ENCODE measurements around the gene KLF2.

DNA sequence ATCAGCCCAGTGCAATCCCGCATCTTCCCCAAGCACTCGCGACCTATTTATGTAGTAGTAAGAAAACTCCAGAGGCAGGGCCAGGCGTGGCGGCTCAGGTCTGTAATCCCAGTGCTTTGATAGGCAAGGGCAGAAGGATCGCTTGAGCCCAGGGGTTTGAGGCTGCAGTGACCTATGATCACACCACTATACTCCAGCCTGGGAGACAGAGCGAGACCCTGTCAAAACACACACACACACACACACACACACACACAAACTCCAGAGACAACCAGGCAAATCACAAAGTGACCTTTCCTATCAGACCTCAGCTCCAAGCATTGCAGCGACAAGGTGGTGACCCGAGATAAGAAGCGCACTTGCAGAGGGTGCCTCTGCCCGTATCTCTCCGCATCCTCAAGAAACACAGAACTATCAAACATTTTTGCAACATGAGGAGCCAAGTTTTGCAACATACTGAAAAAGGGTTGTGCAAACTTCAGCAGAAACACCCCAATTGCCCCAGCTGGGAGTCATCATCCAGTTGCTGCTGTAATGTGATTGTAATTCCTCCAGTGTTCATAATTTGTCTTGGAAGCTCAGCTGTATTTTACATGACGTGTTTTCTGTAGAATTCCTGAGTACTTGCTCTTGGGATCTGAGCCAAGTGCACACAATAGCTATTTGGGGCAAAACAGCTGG, 8.7 kb upstream of the KLF2 start:
- TF ChIP-seq, protein P1, sequence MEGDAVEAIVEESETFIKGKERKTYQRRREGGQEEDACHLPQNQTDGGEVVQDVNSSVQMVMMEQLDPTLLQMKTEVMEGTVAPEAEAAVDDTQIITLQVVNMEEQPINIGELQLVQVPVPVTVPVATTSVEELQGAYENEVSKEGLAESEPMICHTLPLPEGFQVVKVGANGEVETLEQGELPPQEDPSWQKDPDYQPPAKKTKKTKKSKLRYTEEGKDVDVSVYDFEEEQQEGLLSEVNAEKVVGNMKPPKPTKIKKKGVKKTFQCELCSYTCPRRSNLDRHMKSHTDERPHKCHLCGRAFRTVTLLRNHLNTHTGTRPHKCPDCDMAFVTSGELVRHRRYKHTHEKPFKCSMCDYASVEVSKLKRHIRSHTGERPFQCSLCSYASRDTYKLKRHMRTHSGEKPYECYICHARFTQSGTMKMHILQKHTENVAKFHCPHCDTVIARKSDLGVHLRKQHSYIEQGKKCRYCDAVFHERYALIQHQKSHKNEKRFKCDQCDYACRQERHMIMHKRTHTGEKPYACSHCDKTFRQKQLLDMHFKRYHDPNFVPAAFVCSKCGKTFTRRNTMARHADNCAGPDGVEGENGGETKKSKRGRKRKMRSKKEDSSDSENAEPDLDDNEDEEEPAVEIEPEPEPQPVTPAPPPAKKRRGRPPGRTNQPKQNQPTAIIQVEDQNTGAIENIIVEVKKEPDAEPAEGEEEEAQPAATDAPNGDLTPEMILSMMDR (IDR thresholded peaks at IDR 0.05), result no peak
- no peak for TF ChIP-seq EZH2 (IDR thresholded peaks at IDR 0.05; ENCODE audit: borderline replicate concordance, insufficient read depth, low read depth, low read length, poor library complexity, severe bottlenecking)

All from B cell (primary cell).